Keratinocyte (primary cell): ENCODE data around the gene ALLC. TPM values are rescaled to one million over a fixed set of nuclear protein-coding genes. Genes with fewer than 3 reads are reported as not detected.

Experiments
- DNase-seq: peaks from one replicate; pipeline ENCODE4 v3.0.0-alpha.2; 2011; ENCODE audit warnings: low read depth, missing footprints, low spot score
- FAIRE-seq: peaks from 2 replicates; lab custom pipeline; 2011; peaks lifted over from hg19 to GRCh38; lab: Jason Lieb, UNC
- H2AFZ ChIP-seq: 2 replicates; pipeline ENCODE4 v1.6.0; 2012; ENCODE audit warnings: low read length, control low read depth, inconsistent platforms; ENCODE audit not compliant: control insufficient read depth
- H3K27ac ChIP-seq: 2 replicates; pipeline ENCODE4 v1.5.1; 2011; ENCODE audit warnings: low read length; ENCODE audit not compliant: control insufficient read depth, insufficient read depth
- H3K27me3 ChIP-seq: 3 replicates; pipeline ENCODE4 v1.6.0; 2011; ENCODE audit warnings: low read length; ENCODE audit not compliant: control insufficient read depth, insufficient read depth; ENCODE audit errors: extremely low read depth
- H3K36me3 ChIP-seq, 2 experiments: 2 replicates in 1 of 2; 3 replicates in 1 of 2; pipeline ENCODE4 v1.5.1; 2011; ENCODE audit warnings: low read length in 2 of 2, mild to moderate bottlenecking in 1 of 2; ENCODE audit not compliant: control insufficient read depth in 2 of 2, insufficient read depth in 2 of 2; ENCODE audit errors: extremely low read depth in 1 of 2
- H3K4me1 ChIP-seq: 3 replicates; pipeline ENCODE4 v1.5.1; 2011; ENCODE audit warnings: low read length; ENCODE audit not compliant: control insufficient read depth, insufficient read depth; ENCODE audit errors: extremely low read depth
- H3K4me2 ChIP-seq: 3 replicates; pipeline ENCODE4 v1.6.0; 2011; ENCODE audit warnings: low read depth, low read length; ENCODE audit not compliant: control insufficient read depth, insufficient read depth; ENCODE audit errors: extremely low read depth
- H3K4me3 ChIP-seq, 3 experiments: fragments of 200-600 bp in 1 of 3; sonication (generic) in 1 of 3; 2 replicates in 2 of 3; 3 replicates in 1 of 3; pipeline ENCODE4 v1.5.1; 2011 to 2016; ENCODE audit warnings: low read length in 3 of 3, mild to moderate bottlenecking in 3 of 3, control low read depth in 2 of 3, inconsistent platforms in 1 of 3, low read depth in 1 of 3, mixed read lengths in 1 of 3, mixed run types in 1 of 3, moderate library complexity in 1 of 3; ENCODE audit not compliant: control insufficient read depth in 2 of 3, insufficient read depth in 2 of 3; ENCODE audit errors: extremely low read depth in 1 of 3
- H3K79me2 ChIP-seq: 2 replicates; pipeline ENCODE4 v1.6.0; 2012; ENCODE audit warnings: low read length; ENCODE audit not compliant: control insufficient read depth, insufficient read depth
- H3K9ac ChIP-seq: 3 replicates; pipeline ENCODE4 v1.6.0; 2011; ENCODE audit warnings: low read length; ENCODE audit not compliant: control insufficient read depth, insufficient read depth; ENCODE audit errors: extremely low read depth
- H3K9me1 ChIP-seq: 3 replicates; pipeline ENCODE4 v1.6.0; 2011; ENCODE audit warnings: low read length; ENCODE audit not compliant: control insufficient read depth, insufficient read depth; ENCODE audit errors: extremely low read depth
- H3K9me3 ChIP-seq: 2 replicates; pipeline ENCODE4 v1.5.1; 2012; ENCODE audit warnings: low read depth, low read length; ENCODE audit not compliant: control insufficient read depth
- H4K20me1 ChIP-seq: 3 replicates; pipeline ENCODE4 v1.6.0; 2011; ENCODE audit warnings: low read length; ENCODE audit not compliant: control insufficient read depth, insufficient read depth; ENCODE audit errors: extremely low read depth
- EZH2 ChIP-seq: IDR thresholded peaks from one replicate; pipeline ENCODE4 v1.6.1; 2012; ENCODE audit warnings: inconsistent platforms, mild to moderate bottlenecking, low read length, moderate library complexity
- dilution Hi-C: fragments of 300-500 bp; cut with MboI; formaldehyde crosslinking; loops from one replicate; pipeline ENCODE4 v1.7.0; 2020; ENCODE audit warnings: low sequenced_read_pairs; ENCODE audit not compliant: extremely low pct_ligation_motif_present
- polyA plus RNA-seq, 5 experiments: library from polyadenylated mRNA; depleted of rRNA in 3 of 5; stranded (reverse) in 3 of 5; stranded (forward) in 1 of 5; unstranded in 1 of 5; fragments of >200 nt; gene quantifications; 1 replicate in 1 of 5; 2 replicates in 3 of 5; 3 replicates in 1 of 5; pipeline versions ENCODE4 v1.2.1 to v1.2.3, GENCODE V29; 2011 to 2012; ENCODE audit warnings: missing spikeins in 2 of 5, low read depth in 1 of 5, low replicate concordance in 1 of 5
- TF ChIP-seq, protein P1 (sequence below), 3 experiments: IDR thresholded peaks in 1 of 3; conservative IDR thresholded peaks in 1 of 3; optimal IDR thresholded peaks in 1 of 3; 2 replicates in 2 of 3; 3 replicates in 1 of 3; pipeline versions ENCODE3 to v1.5.1; 2011; ENCODE audit warnings: low read length in 3 of 3, mild to moderate bottlenecking in 3 of 3, moderate library complexity in 2 of 3, control low read depth in 1 of 3, inconsistent platforms in 1 of 3; ENCODE audit not compliant: insufficient read depth in 2 of 3; ENCODE audit errors: extremely low read depth in 1 of 3

Gene ALLC
- polyA plus RNA-seq, 1 donor (not counting 4 experiments of a cell fraction or from before 2014, with no cell fraction given) = not detected

DNA sequence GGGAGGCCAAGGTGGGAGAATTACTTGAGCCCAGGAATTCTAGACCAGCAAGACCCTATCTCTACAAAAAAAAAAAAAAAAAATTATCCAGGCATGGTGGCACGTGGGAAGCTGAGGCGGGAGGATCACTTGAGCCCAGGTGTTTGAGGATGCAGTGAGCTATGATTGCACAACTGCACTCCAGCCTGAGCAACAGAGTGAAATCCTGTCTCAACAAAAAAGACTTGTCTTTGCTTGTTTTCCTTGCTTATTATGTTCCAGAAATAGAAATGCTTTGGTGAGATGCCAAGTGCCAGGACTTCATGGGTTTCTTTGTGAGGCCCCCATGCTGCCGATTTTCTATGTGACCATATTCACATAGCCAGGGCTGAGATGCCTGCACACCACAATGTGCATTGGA lies 54.4 kb downstream of the ALLC start:
- no peaks in the 10 kb centered on the region for H3K9me1 ChIP-seq
- DNase-seq (no peak), FAIRE-seq (no peak)
- no peaks in the 10 kb centered on the region for H3K9me3 ChIP-seq
- dilution Hi-C loops = no loop called here
- no peak overlapping the region for H3K4me3 ChIP-seq
- H4K20me1 ChIP-seq = no peaks in the 10 kb centered on the region
- no peak overlapping the region for H3K27ac ChIP-seq
- no peaks in the 10 kb centered on the region for H3K4me1 ChIP-seq
- no peak overlapping the region for H2AFZ ChIP-seq
- TF ChIP-seq EZH2 = no peak
- TF ChIP-seq, protein P1, sequence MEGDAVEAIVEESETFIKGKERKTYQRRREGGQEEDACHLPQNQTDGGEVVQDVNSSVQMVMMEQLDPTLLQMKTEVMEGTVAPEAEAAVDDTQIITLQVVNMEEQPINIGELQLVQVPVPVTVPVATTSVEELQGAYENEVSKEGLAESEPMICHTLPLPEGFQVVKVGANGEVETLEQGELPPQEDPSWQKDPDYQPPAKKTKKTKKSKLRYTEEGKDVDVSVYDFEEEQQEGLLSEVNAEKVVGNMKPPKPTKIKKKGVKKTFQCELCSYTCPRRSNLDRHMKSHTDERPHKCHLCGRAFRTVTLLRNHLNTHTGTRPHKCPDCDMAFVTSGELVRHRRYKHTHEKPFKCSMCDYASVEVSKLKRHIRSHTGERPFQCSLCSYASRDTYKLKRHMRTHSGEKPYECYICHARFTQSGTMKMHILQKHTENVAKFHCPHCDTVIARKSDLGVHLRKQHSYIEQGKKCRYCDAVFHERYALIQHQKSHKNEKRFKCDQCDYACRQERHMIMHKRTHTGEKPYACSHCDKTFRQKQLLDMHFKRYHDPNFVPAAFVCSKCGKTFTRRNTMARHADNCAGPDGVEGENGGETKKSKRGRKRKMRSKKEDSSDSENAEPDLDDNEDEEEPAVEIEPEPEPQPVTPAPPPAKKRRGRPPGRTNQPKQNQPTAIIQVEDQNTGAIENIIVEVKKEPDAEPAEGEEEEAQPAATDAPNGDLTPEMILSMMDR (optimal IDR thresholded peaks at IDR 0.05 in 1 of 3, IDR thresholded peaks at IDR 0.05 in 1 of 3, conservative IDR thresholded peaks at IDR 0.05 in 1 of 3; ENCODE audit: extremely low read depth in 1 of 3, insufficient read depth in 2 of 3, low read length in 3 of 3) = no peak
- H3K4me2 ChIP-seq = no peak overlapping the region
- no peaks in the 10 kb centered on the region for H3K79me2 ChIP-seq
- H3K36me3 ChIP-seq = no peaks in the 10 kb centered on the region
- H3K27me3 ChIP-seq = peaks cover 14% of the 10 kb centered on the region
- no peak overlapping the region for H3K9ac ChIP-seq

DNA sequence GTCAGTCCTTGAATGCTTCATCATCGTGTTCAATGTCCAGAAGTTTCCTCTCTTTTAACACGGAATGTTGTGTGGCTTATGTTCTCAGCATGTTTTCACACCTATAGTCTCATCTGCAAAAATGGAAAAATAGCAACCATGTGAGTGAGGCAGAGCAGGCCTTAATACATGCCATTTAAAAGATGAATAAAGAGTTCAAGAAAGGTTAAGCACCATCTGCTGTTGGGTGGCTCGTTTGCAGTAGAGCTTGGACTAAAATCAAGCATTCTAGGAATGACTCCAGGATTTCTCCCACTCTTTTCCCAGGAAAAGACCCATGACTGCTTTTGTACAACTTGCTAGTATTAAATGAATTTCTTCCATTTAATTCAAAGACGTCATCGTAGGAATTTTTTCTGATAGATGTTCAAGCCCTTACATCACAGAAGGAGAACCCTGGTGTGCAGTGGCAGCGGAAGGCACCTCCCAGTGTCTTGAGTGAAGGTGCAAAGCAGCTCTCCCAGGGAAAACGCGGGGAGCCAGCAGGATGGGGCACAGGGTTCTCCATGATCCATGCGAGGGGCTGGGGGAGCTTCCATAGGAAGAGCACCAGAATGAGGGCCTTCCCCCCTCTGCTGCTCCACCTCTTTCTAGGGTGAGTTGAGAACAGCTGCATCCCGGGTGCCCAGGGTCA lies 55.0 kb downstream of the ALLC start:
- no peaks in the 10 kb centered on the region for H3K79me2 ChIP-seq
- no peak overlapping the region for H3K4me2 ChIP-seq
- no peak overlapping the region for H3K4me3 ChIP-seq
- H3K36me3 ChIP-seq = no peaks in the 10 kb centered on the region
- FAIRE-seq (no peak), DNase-seq (no peak)
- no peaks in the 10 kb centered on the region for H4K20me1 ChIP-seq
- H2AFZ ChIP-seq = no peak overlapping the region
- no peaks in the 10 kb centered on the region for H3K4me1 ChIP-seq
- no peaks in the 10 kb centered on the region for H3K9me3 ChIP-seq
- H3K9me1 ChIP-seq = no peaks in the 10 kb centered on the region
- dilution Hi-C loops = no loop called here
- H3K27ac ChIP-seq = no peak overlapping the region
- TF ChIP-seq, protein P1 (optimal IDR thresholded peaks at IDR 0.05 in 1 of 3, IDR thresholded peaks at IDR 0.05 in 1 of 3, conservative IDR thresholded peaks at IDR 0.05 in 1 of 3; ENCODE audit: extremely low read depth in 1 of 3, insufficient read depth in 2 of 3, low read length in 3 of 3) = no peak
- no peak for TF ChIP-seq EZH2
- peaks cover 9% of the 10 kb centered on the region for H3K27me3 ChIP-seq
- H3K9ac ChIP-seq = no peak overlapping the region
